Activated CD8-positive, alpha-beta memory T cell treated with anti-CD3 and anti-CD28 coated beads for 4 hours (primary cell): Measurements from ENCODE around the gene ZBTB39.
"Not testable (repeated sequence)": the region's sequence is repeated elsewhere in the genome, so short reads cannot be mapped to it uniquely, and the experiment has no call there.

ENCODE experiments used
- DNase-seq, 2 donors: peaks; one replicate each; pipeline ENCODE4 v3.0.0-alpha.2; 2020; ENCODE audit warnings: low read depth in 2 of 2

The ZBTB39 gene

GRCh38 chr12:57031138-57031725 is 24.9 kb upstream of the ZBTB39 start:
- DNase-seq: no peak

GRCh38 chr12:57029457-57029856 is 23.1 kb upstream of the ZBTB39 start:
- no peak for DNase-seq

GRCh38 chr12:57027805-57028153 is 21.4 kb upstream of the ZBTB39 start:
- no peak for DNase-seq

- DNase-seq: no peak
These were observed 20.9 kb upstream of the ZBTB39 start for GRCh38 chr12:57027011-57027804.

- DNase-seq: no peak
These were observed 18.9 kb upstream of the ZBTB39 start for GRCh38 chr12:57025196-57025595.

- not testable (repeated sequence) for DNase-seq
These were observed 16.0 kb upstream of the ZBTB39 start for GRCh38 chr12:57022324-57022723.

GRCh38 chr12:57019983-57020719 is 13.8 kb upstream of the ZBTB39 start:
- no peak for DNase-seq

- DNase-seq: no peak
These were observed 12.6 kb upstream of the ZBTB39 start for GRCh38 chr12:57018906-57019305.

GRCh38 chr12:57018353-57018752 is 12.0 kb upstream of the ZBTB39 start:
- DNase-seq: not testable (repeated sequence)

GRCh38 chr12:57016348-57016747 is 10.0 kb upstream of the ZBTB39 start, which contains the start of gene TAC3:
Gene TAC3 (minus strand): TSS chr12:57016529. CDS start chr12:57015797, 732 bp downstream.
- DNase-seq: no peak

- no peak for DNase-seq
These were observed 6.5 kb upstream of the ZBTB39 start for GRCh38 chr12:57012600-57013465.

- no peak for DNase-seq
These were observed 5.4 kb upstream of the ZBTB39 start for GRCh38 chr12:57011438-57012424.

GRCh38 chr12:57010627-57011247 is 4.4 kb upstream of the ZBTB39 start:
- no peak for DNase-seq

GRCh38 chr12:57009949-57010626 is 3.7 kb upstream of the ZBTB39 start:
- DNase-seq: no peak

GRCh38 chr12:57008178-57008577 is 1.8 kb upstream of the ZBTB39 start:
- DNase-seq: no peak

- DNase-seq: no peak
These were observed 596 bp upstream of the ZBTB39 start for GRCh38 chr12:57006809-57007475.

GRCh38 chr12:57004651-57005050 is 1.7 kb downstream of the ZBTB39 start:
- no peak for DNase-seq

- DNase-seq: no peak
These were observed 3.0 kb downstream of the ZBTB39 start for GRCh38 chr12:57003395-57003794.

GRCh38 chr12:57001448-57001906 is 4.9 kb downstream of the ZBTB39 start:
- peak; percentile 47 to 57 for DNase-seq
